GM18907 (cell line): ENCODE measurements around the gene SPECC1L.

Source experiments
- ATAC-seq: cut with Tn5 transposase; IDR thresholded peaks from one replicate; pipeline ENCODE4 v1.9.1; 2021; ENCODE audit warnings: mild to moderate bottlenecking, moderate library complexity; ENCODE audit not compliant: unreplicated experiment

The SPECC1L gene

GRCh38 chr22:24413271-24413670, 142.6 kb downstream of the SPECC1L start:
- ATAC-seq, result no peak

- no peak for ATAC-seq
Measured at GRCh38 chr22:24413736-24414385, 143.2 kb downstream of the SPECC1L start.

- ATAC-seq, result no peak
Measured at GRCh38 chr22:24414523-24414922, 143.9 kb downstream of the SPECC1L start.

GRCh38 chr22:24414984-24415945, 144.6 kb downstream of the SPECC1L start:
- ATAC-seq, result no peak

- ATAC-seq, result no peak
Measured at GRCh38 chr22:24416095-24416494, 145.5 kb downstream of the SPECC1L start.

- no peak for ATAC-seq
Measured at GRCh38 chr22:24416611-24417010, 146.0 kb downstream of the SPECC1L start.

GRCh38 chr22:24417200-24417599, 146.6 kb downstream of the SPECC1L start:
- ATAC-seq, result no peak

- ATAC-seq, result no peak
Measured at GRCh38 chr22:24417901-24418641, 147.4 kb downstream of the SPECC1L start.

- ATAC-seq, result no peak
Measured at GRCh38 chr22:24418786-24419474, 148.3 kb downstream of the SPECC1L start.

- ATAC-seq, result no peak
Measured at GRCh38 chr22:24419475-24419850, 148.8 kb downstream of the SPECC1L start.

GRCh38 chr22:24420072-24420976, 149.7 kb downstream of the SPECC1L start:
- no peak for ATAC-seq

GRCh38 chr22:24420977-24421343, 150.3 kb downstream of the SPECC1L start:
- no peak for ATAC-seq

GRCh38 chr22:24421428-24421931, 150.8 kb downstream of the SPECC1L start:
- ATAC-seq, result no peak

- no peak for ATAC-seq
Measured at GRCh38 chr22:24422102-24422665, 151.6 kb downstream of the SPECC1L start.

- ATAC-seq, result no peak
Measured at GRCh38 chr22:24423519-24424000, 152.9 kb downstream of the SPECC1L start.

GRCh38 chr22:24424001-24424900, 153.6 kb downstream of the SPECC1L start:
- ATAC-seq, result no peak

GRCh38 chr22:24424901-24425775, 154.5 kb downstream of the SPECC1L start:
- ATAC-seq, result no peak
